ENCODE results near the gene COX20.
"Not testable (repeated sequence)": the region's sequence is repeated elsewhere in the genome, so short reads cannot be mapped to it uniquely, and the experiment has no call there.

COX20 gene

DNA sequence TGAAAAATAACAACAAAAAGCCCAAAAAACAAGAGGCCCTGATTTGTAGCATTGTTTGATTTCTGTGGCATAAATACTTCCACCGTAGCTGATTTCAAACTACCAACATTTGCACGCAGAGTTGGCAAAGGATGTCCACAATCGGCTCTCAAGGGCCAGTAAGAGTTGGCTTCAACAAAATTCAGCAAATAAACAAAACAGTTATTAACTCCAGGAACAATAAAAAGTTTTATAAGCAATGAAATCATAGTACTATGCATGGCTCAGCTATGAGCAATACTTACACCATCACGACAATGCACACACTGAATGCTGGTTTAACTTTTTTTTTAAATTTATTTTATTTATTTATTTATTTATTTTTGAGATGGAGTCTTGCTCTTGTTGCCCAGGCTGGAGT is 8.7 kb upstream of the COX20 start:
- DNase-seq: no peak

DNA sequence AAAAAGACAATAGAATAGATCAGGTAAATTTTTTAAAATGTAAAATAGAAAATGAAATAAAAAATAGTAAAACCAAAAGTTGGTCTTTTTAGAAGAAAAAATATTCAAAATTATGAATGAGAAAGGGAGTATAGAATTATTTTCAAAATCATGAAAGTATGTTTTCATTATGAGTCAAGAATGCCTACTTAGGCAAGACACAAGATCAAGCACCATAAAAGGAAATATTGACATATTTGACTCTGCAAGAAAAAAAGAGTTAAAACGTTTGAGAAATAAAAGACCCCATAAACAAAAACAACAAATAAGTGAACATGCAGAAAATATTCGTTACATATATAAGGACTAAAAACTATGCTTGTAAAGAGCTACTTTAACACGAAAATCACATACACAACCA is 4.8 kb upstream of the COX20 start:
- DNase-seq: no peak

DNA sequence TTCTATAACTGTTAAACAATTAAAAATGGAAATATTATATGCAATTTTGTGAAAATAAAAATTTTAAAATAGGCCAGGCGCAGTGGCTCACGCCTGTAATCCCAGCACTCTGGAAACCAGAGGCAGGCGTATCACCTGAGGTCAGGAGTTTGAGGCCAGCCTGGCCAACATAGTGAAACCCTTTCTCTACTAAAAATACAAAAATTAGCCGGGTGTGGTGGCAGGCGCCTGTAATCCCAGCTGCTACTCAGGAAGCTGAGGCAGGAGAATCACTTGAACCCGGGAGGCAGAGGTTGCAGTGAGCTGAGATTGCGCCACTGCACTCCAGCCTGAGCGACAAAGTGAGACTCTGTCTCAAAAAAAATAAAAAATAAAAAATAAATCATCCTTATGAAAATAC is 2.2 kb upstream of the COX20 start:
- DNase-seq: not testable (repeated sequence)

DNA sequence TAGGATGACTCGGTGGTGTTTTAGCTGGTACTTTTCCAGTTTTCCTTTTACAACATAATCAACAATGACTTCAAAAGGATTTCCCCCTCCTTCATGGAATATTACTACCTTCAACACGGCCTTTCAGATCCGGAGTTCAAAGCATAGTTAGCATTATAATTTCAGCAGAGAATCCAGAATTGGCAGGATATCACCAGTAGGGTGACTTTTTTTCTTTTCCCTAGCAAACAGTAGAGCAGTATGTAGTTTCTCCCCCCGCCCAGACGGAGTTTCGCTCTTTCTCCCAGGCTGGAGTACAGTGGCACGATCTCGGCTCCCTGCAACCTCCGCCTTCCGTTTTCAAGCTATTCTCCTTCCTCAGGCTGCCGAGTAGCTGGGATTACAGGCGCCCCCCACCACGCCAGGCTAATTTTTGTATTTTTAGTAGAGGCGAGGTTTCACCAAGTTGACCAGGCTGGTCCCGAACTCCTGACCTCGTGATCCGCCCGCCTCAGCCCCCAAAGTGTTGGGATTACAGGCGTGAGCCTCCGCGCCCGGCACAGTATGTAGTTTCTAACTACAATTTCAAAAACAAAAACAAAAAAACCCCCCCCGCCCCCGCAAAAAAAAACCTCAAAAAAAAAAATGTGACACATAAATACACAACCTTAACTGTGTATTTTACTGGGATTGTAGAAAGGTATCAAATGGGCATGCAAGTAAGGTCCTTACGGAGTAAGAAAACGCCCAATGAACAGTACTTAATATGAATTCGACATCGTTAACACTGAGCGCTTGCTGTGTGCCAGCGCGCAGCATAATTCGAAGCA is 1.5 kb upstream of the COX20 start:
- peak; percentile 89 for DNase-seq

DNA sequence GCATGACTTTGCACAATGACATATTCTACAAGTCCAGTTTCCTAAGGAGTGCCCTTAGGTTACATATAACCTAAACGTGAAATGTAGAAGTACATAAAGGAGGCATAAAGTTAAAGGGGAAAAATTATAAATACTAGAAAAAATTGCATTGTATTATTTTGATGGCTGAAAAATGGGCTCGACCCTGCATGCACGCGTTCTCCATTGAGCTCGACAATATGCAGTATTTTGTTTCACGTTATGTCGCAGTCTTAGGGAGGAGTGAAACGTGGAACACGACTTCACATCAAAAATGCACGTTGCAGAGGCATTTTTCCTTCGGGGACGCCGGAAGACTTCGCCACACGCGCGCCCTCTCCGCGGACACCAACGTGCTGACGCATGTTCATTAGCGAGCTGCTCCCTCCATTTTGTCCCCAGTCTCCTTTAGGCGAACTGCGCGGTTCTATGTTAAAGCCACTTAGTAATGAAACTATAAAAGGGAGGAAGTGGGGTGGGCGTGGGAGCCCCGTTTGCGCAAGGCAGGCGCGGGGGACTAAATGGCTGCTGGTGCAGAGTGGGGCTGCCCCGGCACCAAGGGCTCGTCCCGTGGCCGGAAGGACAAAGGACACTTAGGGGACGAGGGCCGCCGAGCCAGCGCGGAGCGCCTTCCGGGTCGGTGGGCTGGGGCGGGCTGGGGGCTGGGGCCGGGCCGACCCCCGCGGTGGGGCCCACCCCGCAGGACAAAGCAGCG is 749 bp upstream of the COX20 start:
- DNase-seq: peak; percentile 94

DNA sequence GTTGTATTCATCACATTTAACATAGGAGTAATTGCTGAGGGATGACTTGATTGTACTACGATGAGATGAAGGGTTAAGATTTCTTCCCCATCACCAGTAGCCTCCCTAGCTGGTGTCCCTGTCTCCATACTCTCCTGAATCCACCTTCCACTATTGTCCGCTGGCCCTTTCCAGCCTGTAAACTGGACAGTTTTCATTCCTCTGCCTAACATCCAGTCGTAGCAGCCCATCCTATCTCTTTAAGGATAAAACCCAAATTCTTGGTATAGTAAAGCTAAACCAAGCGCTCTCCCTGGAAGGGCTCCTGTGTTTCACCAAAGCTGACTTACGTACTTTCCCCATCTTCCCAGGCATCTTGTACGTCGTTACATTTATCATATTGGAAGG is 670 bp downstream of the COX20 start:
- DNase-seq: no peak

DNA sequence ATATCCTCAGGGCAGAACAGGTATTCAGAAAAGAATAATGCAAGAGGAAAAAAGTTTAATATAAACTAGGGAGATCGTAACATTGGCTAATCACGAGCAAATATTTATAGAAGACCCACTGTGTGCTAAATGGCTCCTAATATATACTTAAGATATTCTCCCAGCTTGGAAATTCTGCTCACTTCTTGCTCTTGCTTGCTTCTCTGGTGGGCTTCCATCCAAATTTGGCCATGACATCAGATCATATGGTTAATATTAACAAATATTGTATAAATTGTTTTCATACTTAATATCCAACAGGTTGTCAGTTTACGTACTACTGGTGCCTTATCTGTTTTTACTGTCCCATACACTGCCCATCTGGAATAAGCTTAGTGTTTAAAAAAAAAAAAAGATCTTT is 1.1 kb downstream of the COX20 start:
- no peak for DNase-seq

DNA sequence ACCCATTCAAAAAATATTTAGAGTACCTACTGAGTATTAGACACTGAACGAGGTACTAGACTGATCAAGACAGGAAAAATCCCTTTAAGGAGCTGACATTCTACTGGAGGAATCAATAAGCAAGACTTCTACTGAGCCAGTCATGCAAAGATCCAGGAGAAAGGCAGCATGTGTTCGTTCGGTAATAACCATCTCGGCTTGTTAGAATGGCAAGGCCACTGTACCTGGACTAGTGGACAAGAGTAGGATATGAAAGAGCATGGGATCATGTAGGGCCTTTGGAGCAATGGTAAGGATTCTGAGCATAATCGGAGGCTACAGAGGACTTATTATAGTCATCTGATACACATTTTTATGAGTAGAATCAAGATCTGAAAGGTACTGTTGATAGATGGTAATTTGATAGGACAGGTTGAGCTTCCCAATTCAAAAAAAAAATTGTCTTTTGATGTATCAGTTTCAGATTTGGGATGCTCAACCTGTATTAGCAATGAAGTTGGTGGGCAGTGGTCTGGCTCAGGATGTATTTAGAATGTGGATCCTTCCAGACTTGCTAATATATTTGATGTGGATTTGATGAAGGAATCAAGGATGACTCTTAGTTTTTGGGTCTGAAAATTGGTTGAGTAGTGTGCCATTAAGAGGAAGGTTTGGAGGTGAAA is 2.3 kb downstream of the COX20 start:
- DNase-seq: no peak

DNA sequence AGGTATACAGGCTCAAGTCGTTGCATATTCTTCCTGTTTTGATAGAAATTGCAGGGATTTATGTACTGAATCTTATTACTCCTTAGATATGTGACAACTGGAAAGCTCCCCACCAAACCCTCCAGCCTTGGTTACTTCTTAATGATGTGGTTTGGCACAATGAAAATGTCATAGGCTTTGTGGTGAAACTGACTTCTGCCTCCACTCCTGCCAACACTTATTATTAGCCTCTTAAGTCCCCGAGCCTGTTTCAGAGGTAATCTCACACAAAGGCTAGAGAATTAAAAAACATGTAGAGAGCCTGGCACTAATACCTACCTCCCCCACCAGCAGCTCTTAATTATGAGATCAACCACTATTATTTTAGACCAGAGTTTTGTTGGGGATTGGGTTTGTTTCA is 4.2 kb downstream of the COX20 start:
- DNase-seq: peak; percentile 58

DNA sequence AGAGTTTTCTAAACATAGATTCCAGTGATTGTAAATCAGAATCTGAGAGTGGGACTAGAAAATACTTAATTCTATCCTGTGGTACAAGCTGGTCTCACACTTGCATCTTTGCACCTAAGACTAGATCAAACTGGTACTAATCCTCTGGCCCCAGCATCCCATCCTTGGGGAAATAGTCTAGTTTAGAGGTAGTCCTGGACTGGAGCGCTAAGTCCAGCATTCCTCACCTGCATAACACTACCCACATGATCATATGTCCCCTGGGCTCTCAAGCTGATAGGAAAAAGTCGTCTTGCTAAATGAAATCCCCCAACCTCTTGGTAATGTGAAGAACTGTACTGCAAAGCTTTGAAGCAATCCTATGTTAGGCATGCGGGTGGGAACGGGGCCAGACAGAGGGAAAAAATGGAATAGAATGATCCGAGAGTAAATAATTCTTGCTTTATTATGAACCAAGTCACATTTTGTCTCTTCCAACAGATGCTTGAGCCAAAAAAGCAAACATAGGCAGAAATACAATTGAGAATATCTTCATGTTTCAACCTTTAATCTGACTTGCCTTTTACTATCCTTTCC is 4.8 kb downstream of the COX20 start:
- DNase-seq: no peak

DNA sequence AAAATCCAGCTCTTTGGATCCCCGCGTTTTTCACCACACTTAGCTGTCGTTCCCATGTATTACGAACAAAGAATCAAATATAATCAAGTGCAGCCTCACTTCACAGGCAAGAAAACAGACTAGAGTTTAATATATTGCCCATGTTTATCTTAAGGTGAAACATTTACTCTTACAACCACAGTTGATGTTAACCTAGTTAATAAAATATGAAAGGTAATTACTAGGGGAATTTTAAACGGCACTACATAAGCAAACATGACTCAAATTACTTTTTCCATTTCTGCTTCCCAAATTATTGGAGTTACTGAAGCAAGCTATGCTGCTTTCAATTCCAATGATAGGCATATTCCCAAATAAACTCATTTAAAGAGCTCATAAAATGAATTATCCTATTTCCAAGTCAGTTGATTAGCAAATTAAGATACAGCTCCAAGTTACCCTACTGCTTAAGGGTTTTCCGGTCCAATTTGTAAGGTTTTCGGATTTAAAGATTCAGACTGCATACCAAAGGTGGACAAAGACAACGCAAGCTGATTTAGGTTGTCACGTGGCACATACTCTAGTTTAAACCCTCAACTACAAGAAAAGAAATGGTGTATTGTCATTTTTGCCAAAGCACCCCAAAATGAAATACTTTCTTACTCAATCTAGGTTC is 5.9 kb downstream of the COX20 start:
- DNase-seq: no peak

DNA sequence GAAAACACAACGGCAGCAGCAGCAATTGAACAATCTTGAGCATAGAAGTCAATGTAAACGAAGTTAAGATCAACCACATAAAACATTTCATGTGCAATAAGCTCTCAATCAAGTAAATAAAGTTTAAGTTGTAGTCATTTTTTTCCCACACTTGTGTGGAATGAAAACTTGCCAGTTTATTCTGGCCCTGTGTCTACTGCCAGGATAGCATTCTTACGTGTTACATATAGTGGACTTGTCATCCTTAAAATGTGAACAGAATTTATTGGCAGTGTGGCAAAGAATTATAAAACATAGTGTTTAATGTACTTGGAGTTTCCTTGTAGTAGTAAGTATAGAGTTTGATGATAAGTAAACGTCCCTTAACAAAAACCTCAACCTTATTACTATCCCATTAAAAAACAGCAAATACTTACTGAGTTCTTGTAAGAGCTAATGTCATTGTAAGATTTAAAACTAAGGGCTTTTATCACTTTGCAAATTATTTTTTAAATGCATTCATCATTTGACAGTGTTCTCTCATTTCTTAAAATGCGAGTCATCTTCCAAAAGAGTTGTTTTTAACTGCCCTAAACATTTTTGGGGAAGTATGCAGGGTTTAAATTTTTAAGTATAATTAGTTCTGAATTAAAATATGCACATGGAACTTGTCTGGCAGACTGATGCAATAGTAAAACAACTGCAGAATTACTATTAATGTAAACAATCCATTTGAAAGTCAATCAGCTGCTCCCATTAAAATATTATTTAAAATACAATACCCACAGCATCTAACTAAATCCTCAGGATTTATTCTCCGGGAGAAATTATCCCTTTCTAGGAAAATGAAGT is 7.9 kb downstream of the COX20 start:
- no peak for DNase-seq

DNA sequence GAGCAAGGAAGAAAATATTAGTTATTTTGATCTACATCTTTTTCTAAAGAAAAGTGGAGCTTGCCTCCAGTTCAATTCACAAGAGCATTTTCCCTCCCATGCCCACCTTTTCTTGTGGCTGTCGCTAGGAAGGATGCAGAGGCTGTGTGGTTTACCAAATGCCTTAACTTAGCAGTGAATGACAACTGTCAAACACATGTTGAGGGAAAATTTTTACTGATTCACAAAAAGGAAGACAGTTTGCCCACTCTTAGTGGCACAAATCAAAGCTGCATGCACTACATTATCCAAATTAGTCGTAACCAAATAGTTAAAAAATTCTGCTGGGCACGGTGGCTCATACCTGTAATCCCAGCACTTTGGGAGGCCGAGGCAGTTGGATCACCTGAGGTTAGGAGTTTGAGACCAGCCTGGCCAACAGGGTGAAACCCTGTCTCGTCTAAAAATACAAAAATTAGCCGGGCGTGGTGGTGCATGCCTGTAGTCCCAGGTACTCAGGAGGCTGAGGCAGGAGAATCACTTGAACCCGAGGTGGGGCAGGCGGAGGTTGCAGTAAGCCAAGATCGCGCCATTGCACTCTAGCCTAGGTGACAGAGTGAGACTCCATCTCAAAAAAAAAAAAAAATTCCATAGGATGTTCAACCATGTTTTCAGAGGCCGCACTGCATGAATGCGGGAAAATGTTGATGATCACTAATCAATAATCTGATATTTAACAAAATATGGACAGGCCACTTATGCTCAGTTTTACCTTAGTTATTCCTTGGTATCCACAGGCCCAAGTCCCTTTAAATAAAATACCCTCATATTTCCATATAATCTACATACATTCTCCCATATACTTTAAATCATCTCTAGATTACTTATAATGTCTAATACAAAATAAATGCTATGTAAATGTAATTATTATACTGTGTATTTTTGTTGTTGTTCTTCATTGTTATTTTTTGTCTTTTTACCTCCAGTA is 9.0 kb downstream of the COX20 start:
- DNase-seq: no peak

DNA sequence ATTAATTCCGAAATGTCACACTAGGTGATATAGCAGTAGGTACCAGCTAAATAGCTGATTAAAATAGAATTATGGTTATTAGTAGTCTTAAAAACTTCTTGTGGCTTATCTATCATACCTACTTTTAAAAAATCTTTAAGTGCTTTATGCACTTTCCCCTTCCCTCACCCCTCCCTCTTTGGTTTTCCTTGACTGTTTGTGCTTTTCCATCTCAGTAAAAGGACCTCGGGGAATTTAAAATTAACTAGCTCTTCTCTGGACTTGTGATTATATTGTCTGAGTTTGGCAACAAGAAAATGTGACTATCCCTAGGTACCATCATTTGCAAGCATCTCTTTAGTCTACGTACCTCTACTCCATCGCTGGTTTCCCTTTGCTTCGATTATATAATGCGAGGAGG is 11.2 kb downstream of the COX20 start:
- no peak for DNase-seq

DNA sequence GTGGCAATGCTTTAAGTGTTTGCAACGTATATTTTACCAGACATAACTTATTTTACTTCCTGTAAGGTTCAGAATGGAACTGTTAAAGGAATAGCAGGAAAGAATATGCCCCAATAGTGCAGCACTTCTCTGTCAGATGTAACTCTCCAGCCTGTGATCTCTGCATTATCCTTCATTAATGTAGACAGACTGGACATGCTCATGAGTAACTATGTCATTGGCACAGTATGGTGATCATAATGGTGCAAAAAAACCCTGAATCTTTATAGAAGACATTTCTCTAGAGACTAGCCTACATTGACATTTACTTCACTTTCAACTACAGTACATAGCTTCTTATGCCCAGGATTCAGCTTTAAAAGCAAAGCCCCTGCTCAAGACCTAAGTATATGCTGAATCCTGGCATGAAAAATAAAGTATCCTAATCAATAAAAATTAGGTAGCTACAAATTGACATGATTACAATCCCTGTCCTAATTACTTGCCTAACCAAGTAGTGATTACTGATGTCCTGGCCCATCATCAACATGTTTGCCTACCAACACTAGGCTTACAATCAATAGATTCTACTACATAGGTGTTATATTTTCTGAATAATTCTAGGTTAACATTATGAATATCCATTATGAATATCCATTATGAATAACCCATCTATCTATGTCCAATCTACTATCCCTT is 13.9 kb downstream of the COX20 start:
- DNase-seq: no peak

DNA sequence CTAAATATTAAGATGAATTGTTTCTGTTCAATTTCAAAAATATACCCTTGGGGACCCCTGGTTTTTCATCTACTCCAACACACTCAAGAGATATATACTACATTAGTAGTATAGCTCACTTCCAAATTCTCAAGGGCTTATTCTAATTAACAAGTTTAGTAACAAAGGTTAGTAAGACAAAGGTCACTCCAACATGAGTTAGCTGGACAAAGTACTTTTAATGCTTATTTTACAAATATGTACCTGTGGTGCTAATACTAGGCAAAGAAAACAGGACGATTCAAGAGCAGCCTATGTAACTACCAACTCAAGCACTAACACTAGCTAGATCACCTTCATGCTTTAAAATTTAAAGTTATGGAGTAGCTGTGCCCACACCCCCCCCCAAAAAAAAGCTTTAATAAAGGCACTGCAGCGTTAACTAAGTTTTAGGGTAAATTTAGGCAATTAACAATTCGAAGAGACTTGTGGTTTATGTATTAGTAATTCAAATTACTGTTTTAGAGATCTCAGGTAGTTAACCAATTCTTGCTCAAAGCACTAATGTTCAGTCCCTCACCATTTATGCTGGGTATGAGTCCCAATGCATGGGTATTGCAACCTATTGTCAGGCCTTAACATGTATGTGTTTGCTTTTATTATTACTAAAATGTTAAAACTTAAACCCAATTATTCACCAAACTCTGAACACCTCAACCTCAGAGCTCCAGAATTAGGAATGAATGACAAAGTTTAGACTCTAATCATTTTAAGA is 14.8 kb downstream of the COX20 start:
- no peak for DNase-seq

DNA sequence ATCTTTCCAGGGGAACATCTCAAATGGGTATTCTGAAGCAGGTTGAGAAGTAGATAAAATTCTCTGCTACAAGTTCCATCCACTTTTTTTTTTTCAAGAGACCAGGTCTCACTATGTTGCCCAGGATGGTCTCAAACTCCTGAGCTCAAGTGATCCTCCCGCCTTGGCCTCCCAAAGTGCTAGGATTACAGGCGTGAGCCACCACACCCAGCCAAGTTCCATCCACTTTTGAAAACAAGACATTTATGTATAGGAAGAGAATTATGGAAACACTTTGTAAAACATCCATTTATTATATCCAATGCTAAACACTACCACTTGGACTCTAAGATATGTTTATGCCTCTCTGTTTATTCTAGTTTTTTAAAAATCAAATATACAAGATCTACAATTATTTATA is 15.4 kb downstream of the COX20 start:
- DNase-seq: no peak

DNA sequence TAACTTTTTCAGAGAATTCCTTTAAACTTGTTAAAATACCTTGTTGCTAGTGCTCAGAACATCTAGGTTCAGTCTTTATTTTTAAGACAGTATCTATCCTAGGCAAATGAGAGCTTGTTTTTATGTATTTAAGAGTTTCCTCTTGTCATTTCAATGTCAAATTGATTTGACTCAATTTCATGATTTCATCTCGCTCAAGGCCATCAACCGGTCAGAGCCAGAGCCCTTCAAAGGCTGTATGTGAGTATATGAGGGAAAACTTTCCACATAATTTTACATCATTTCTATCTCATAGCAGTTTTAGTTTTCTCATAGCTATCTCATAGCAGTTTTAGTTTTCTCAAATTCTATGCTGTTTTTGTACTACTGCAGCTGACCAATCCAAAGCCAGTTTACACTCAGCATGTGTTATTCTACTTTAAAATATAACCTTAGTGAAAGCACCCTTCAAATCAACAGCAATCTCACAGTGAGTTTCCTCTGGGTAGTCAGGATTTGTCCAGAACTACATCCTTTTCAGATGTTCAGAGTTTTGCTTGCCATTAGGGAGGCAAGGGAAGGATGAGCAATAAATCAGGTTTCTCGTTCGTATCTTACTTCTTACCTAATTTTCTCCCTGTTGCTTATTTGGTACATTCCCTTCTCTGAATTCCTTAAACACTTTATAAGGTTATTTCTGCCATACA is 16.2 kb downstream of the COX20 start:
- no peak for DNase-seq

DNA sequence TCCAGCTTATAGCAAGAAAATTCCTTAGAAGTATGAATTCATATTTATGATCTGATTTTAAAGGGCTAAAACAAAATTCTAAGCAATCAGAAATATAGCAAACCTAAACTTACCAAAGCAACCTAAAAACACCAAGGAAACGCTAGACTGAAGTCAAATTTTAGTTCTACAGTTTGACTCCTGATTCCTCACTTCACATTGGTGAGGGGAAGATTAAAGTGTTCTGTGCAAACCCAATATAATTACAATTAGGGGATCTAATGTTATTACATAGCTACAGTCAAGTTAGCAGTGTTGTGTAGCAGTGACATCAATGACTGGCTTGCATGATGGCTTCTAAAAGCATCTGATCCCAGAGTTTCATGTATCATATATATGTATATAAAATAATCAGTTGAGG is 17.2 kb downstream of the COX20 start:
- DNase-seq: no peak

Data from hematopoietic multipotent progenitor cell treated with erythropoietin and hydrocortisone succinate and interleukin-3 and kit ligand, for 6 days (in vitro differentiated cells).